Measurements from ENCODE around the gene GLUL.

DNA sequence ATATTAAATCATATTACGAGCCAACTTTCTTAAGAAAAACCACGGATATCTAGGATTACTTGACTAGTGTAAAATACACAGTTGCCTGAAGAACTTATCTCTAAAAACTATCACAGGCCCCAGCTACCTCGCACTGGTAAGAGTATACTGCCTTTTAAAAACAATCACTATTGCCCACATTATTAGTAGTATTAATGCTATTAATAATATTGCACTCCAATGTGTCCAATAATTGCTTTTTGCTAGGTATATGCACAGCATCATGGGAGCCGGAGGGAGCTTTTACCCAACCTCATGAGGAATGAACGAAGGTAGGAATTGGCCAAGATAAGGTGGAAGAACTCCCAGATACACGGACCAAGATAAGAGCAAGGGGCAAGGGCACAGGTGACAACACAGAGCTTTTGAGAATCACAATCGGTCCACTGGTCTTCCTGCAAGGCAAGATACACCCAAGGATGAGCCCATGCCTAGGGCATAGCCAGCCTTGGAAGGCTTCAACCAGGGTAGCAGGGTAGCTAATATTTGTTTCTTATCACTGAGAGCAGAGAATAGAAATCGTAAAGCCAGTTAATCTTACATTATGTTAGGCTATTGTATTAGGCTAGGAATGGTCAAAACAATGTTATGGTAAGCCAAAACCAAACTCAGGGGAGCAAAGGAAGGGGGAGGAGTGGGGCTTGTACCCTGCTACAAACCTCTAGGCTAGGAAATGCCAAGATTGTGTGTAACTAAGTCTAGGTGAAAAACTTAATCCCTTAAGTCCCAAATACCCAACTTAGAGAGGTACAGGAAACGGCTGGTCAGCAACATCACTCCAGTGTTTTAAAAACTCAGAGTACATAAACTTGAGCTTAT is 9.4 kb downstream of the GLUL start:
- TF ChIP-seq, protein P1, sequence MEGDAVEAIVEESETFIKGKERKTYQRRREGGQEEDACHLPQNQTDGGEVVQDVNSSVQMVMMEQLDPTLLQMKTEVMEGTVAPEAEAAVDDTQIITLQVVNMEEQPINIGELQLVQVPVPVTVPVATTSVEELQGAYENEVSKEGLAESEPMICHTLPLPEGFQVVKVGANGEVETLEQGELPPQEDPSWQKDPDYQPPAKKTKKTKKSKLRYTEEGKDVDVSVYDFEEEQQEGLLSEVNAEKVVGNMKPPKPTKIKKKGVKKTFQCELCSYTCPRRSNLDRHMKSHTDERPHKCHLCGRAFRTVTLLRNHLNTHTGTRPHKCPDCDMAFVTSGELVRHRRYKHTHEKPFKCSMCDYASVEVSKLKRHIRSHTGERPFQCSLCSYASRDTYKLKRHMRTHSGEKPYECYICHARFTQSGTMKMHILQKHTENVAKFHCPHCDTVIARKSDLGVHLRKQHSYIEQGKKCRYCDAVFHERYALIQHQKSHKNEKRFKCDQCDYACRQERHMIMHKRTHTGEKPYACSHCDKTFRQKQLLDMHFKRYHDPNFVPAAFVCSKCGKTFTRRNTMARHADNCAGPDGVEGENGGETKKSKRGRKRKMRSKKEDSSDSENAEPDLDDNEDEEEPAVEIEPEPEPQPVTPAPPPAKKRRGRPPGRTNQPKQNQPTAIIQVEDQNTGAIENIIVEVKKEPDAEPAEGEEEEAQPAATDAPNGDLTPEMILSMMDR (conservative IDR thresholded peaks at IDR 0.05; ENCODE audit: low read length): no peak
- no peak for TF ChIP-seq EZH2phosphoT487 (IDR thresholded peaks at IDR 0.05; ENCODE audit: borderline replicate concordance)

Data from Loucy (cell line).